CD4-positive, alpha-beta memory T cell (primary cell): Measurements from ENCODE around the gene VPS54. TPM values are rescaled to one million over a fixed set of nuclear protein-coding genes. Genes with fewer than 3 reads are reported as not detected.

Experiments
- CTCF ChIA-PET: fragments of 350-600 bp; sonication (Branson Sonifier 250); formaldehyde crosslinking; loops from one replicate; lab custom pipeline; 2021; ENCODE audit warnings: inconsistent platforms; ENCODE audit not compliant: partially characterized antibody; lab: Charles Lee
- POLR2A ChIA-PET: fragments of 350-600 bp; sonication (Branson Sonifier 250); formaldehyde crosslinking; loops from one replicate; lab custom pipeline; 2021; ENCODE audit not compliant: partially characterized antibody; lab: Charles Lee
- DNase-seq, 5 donors: peaks; one replicate each; pipeline versions ENCODE4 v3.0.0 to v3.0.0-alpha.2; 2020 to 2022; ENCODE audit warnings: mixed read lengths in 1 of 5
- H3K27ac ChIP-seq: one replicate; pipeline ENCODE4 v1.7.0; 2013; ENCODE audit warnings: low read depth, low read length
- H3K27me3 ChIP-seq: 2 replicates; pipeline ENCODE4 v1.7.0; 2013; ENCODE audit warnings: mild to moderate bottlenecking, low read length, moderate library complexity; ENCODE audit not compliant: insufficient read depth
- H3K36me3 ChIP-seq: 2 replicates; pipeline ENCODE4 v1.7.0; 2013; ENCODE audit warnings: mild to moderate bottlenecking, low read length, moderate library complexity; ENCODE audit not compliant: insufficient read depth
- H3K4me1 ChIP-seq: 2 replicates; pipeline ENCODE4 v1.7.0; 2013; ENCODE audit warnings: mild to moderate bottlenecking, low read length, moderate library complexity; ENCODE audit not compliant: insufficient read depth
- H3K4me3 ChIP-seq, 2 donors: one replicate each; pipeline ENCODE4 v1.7.0; 2013; ENCODE audit warnings: low read length in 2 of 2, mild to moderate bottlenecking in 1 of 2
- H3K9me3 ChIP-seq, 2 donors: one replicate each; pipeline ENCODE4 v1.7.0; 2013; ENCODE audit warnings: low read length in 2 of 2, control low read depth in 1 of 2; ENCODE audit not compliant: control insufficient read depth in 1 of 2
- H3K27ac Mint-ChIP-seq, 7 donors: one replicate each; pipeline ENCODE4 v1.8.0; 2020 to 2021; ENCODE audit warnings: mixed read lengths in 7 of 7, mild to moderate bottlenecking in 6 of 7, inconsistent platforms in 3 of 7, moderate library complexity in 3 of 7
- H3K27me3 Mint-ChIP-seq, 2 donors: one replicate each; pipeline ENCODE4 v1.8.0; 2020 to 2021; ENCODE audit warnings: mixed read lengths in 2 of 2
- H3K36me3 Mint-ChIP-seq, 2 donors: one replicate each; pipeline ENCODE4 v1.8.0; 2020 to 2021; ENCODE audit warnings: mixed read lengths in 2 of 2, inconsistent platforms in 1 of 2, mild to moderate bottlenecking in 1 of 2
- H3K4me1 Mint-ChIP-seq, 4 donors: one replicate each; pipeline ENCODE4 v1.8.0; 2020 to 2021; ENCODE audit warnings: mixed read lengths in 4 of 4, mild to moderate bottlenecking in 1 of 4
- H3K4me3 Mint-ChIP-seq, 8 donors: one replicate each; pipeline ENCODE4 v1.8.0; 2020 to 2021; ENCODE audit warnings: mixed read lengths in 8 of 8, mild to moderate bottlenecking in 7 of 8, moderate library complexity in 6 of 8, inconsistent platforms in 3 of 8
- H3K9me3 Mint-ChIP-seq, 8 donors: one replicate each; pipeline ENCODE4 v1.8.0; 2020 to 2021; ENCODE audit warnings: mixed read lengths in 8 of 8, mild to moderate bottlenecking in 5 of 8, inconsistent platforms in 3 of 8, moderate library complexity in 1 of 8
- intact Hi-C: fragments of 100-400 bp; cut with micrococcal nuclease; formaldehyde crosslinking; loops from one replicate; pipeline ENCODE4 v1.15.1; 2023
- polyA plus RNA-seq, 2 donors: library from polyadenylated mRNA; unstranded; fragments of 300-500 nt; fragmentation: Illumina TruSeq; gene quantifications; one replicate each; pipeline ENCODE4 v1.2.3, GENCODE V29; 2021
- total RNA-seq, 2 experiments: library from RNA; stranded (reverse); gene quantifications; one replicate each; pipeline ENCODE4 v1.2.3, GENCODE V29; 2021

The VPS54 gene
- total and polyA plus RNA-seq, 4 experiments from 2014 or later, result 4.0 to 16.4 (median 12.2) TPM

DNA sequence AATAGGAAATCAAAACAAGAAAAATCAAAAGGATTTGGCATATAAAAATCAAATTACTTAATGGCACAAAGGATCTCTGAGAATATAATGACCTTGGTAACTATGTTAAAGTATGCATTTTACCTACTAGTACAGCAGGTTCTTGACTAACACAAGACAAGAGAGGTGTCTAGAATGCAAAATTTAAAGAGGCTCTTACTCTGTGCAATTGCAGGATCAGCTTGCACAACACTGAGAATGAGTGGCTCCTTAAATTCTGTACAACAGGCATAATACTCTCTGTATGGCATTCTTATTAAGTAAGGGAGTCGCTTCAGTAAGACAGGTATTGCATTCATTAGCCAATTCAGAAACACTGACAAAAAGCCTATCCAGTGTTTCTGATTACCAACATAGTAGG, 104.9 kb downstream of the VPS54 start:
- no peak overlapping the region for H3K4me3 ChIP-seq
- no peaks in the 10 kb centered on the region for H3K27me3 ChIP-seq
- H3K36me3 ChIP-seq, result peaks cover 17% of the 10 kb centered on the region
- Mint-ChIP-seq H3K4me1 (no peaks in the 10 kb centered on the region), H3K27ac (no peak overlapping the region), H3K27me3 (no peaks in the 10 kb centered on the region), H3K4me3 (no peak overlapping the region), H3K9me3 (no peaks in the 10 kb centered on the region), H3K36me3 (peaks cover 54 to 74% of the 10 kb centered on the region in 2 donors)
- no peaks in the 10 kb centered on the region for H3K9me3 ChIP-seq
- POLR2A ChIA-PET, result no interaction called here
- no peaks in the 10 kb centered on the region for H3K4me1 ChIP-seq
- CTCF ChIA-PET, result no interaction called here
- H3K27ac ChIP-seq, result no peak overlapping the region
- intact Hi-C loops, result no loop called here
- no peak for DNase-seq

DNA sequence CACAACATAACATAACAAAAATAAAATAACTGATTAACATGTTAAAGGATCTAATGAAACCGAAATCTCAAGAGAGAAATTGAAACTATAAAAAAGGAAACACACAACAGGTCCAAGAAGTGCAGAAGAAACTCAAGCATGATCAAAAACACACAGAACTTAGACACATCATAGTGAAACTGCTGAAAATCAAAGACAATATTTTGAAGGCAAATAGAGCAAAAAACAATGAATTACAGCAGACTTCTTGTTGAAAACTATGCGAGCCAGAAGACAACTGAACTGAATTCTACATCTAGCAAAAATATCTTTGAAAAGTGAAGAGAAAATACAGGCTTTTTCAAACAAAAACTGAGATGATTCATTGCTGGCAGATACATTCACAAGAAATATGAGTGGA, 116.2 kb downstream of the VPS54 start:
- H3K9me3 Mint-ChIP-seq, result peaks cover 0 to 47% (median 25%) of the 10 kb centered on the region in 8 donors
- peak overlapping the region in 1 of 8 donors; percentile 39 for H3K4me3 Mint-ChIP-seq
- no peaks in the 10 kb centered on the region for H3K9me3 ChIP-seq

DNA sequence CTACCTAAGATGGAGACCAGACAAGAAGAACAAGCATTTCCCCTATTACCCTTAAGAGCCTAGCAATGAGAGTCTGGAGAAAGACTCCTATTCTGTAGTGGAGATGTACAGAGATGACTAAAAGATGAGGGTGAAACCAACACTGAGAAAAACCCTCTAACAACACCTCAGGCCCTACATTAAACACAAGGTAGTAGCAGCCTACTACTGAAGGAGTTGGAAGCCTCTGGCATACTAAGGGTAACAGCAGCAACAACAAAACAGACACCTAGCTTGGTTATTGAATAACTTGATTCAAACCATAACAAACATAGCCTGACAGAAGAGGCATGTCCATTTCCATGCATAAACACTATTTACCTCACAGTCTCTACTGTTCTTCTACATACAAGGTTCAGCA, 117.1 kb downstream of the VPS54 start:
- ChIA-PET POLR2A (no interaction called here), CTCF (no interaction called here)
- Mint-ChIP-seq H3K4me1 (peaks cover 0 to 7% (median 2%) of the 10 kb centered on the region in 4 donors), H3K27me3 (no peaks in the 10 kb centered on the region), H3K27ac (no peak overlapping the region), H3K36me3 (peaks cover 75 to 77% of the 10 kb centered on the region in 2 donors), H3K4me3 (no peak overlapping the region), H3K9me3 (peaks cover 0 to 47% (median 25%) of the 10 kb centered on the region in 8 donors)
- H3K4me1 ChIP-seq, result no peaks in the 10 kb centered on the region
- intact Hi-C loops, result no loop called here
- H3K27ac ChIP-seq, result no peak overlapping the region
- H3K36me3 ChIP-seq, result peaks cover 21% of the 10 kb centered on the region
- no peaks in the 10 kb centered on the region for H3K9me3 ChIP-seq
- H3K27me3 ChIP-seq, result no peaks in the 10 kb centered on the region
- H3K4me3 ChIP-seq, result no peak overlapping the region
- DNase-seq, result no peak

More for the DNA sequence above, 116.2 kb downstream of the VPS54 start:
- peaks cover 0 to 7% (median 2%) of the 10 kb centered on the region in 4 donors for H3K4me1 Mint-ChIP-seq
- CTCF ChIA-PET, result no interaction called here
- peaks cover 78 to 80% of the 10 kb centered on the region in 2 donors for H3K36me3 Mint-ChIP-seq
- H3K4me3 ChIP-seq, result no peak overlapping the region
- H3K36me3 ChIP-seq, result peaks cover 17% of the 10 kb centered on the region
- H3K27me3 ChIP-seq, result no peaks in the 10 kb centered on the region
- POLR2A ChIA-PET, result no interaction called here
- H3K27ac ChIP-seq, result no peak overlapping the region
- no peak for DNase-seq
- intact Hi-C loops, result no loop called here
- H3K27ac Mint-ChIP-seq, result no peak overlapping the region
- no peaks in the 10 kb centered on the region for H3K27me3 Mint-ChIP-seq
- no peaks in the 10 kb centered on the region for H3K4me1 ChIP-seq

DNA sequence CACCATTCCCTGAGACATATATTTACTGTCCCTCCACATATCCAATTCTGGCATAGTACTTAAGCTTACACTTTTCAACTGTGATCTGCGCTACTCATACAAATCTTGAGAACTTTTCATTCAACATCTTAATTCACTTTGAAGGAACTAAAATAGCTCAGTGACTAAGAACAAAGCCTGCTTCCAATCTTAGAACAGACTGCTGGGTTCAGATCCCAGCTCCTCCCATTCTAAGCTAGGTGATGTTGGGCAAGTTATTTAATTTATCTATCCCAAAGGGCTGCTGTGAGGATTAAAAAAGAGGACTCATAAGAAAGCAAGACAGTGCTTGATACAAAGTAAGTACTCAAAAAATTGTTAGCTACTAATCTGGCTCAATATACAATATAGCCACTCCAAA, 119.6 kb downstream of the VPS54 start:
- ChIA-PET CTCF (interaction anchor here (0.8 to 1.8 kb wide), 4 partner anchors 10 to 201 kb away, joined by 3 to 6 read pairs (median 4); no protein-coding TSS in a partner anchor), POLR2A (interaction anchor here (1.5 kb wide), 1 partner anchor 12 kb away, joined by 3 read pairs; no protein-coding TSS in a partner anchor)
- Mint-ChIP-seq H3K4me1 (peaks cover 0 to 3% (median 2%) of the 10 kb centered on the region in 4 donors), H3K36me3 (peaks cover 50 to 69% of the 10 kb centered on the region in 2 donors), H3K27ac (peak overlapping the region in 1 of 7 donors; percentile 9), H3K27me3 (no peaks in the 10 kb centered on the region), H3K9me3 (peaks cover 0 to 25% (median 15%) of the 10 kb centered on the region in 8 donors), H3K4me3 (no peak overlapping the region)
- intact Hi-C loops, result no loop called here
- H3K27me3 ChIP-seq, result no peaks in the 10 kb centered on the region
- peaks cover 23% of the 10 kb centered on the region for H3K36me3 ChIP-seq
- no peak overlapping the region for H3K27ac ChIP-seq
- H3K9me3 ChIP-seq, result no peaks in the 10 kb centered on the region
- H3K4me3 ChIP-seq, result no peak overlapping the region
- H3K4me1 ChIP-seq, result no peaks in the 10 kb centered on the region
- no peak for DNase-seq

DNA sequence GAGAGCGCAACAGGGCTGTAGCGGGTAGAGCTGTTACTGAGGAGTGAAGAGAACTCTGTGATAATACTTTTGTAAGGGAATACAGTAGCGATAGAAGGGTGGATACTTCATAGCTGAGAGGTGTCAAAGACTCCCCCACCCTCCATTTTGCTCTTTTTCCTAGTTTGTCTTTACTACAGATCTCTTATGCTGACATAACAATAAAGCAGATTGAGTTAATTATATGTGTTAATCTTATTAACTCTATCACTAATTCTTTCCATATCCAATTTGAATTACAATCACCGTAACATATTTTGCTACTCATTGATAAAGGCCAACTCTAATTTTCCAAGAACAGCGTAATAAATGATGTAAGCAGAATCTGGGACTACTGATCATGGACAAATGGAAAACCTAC, 120.4 kb downstream of the VPS54 start:
- Mint-ChIP-seq H3K9me3 (peaks cover 0 to 23% (median 13%) of the 10 kb centered on the region in 8 donors), H3K36me3 (peaks cover 47 to 70% of the 10 kb centered on the region in 2 donors), H3K27me3 (no peaks in the 10 kb centered on the region), H3K27ac (peak overlapping the region in 2 of 7 donors; percentile 16 to 64), H3K4me3 (no peak overlapping the region), H3K4me1 (peaks cover 0 to 1% (median under 1%) of the 10 kb centered on the region in 4 donors)
- H3K4me3 ChIP-seq, result no peak overlapping the region
- H3K27me3 ChIP-seq, result no peaks in the 10 kb centered on the region
- no peaks in the 10 kb centered on the region for H3K9me3 ChIP-seq
- no peak overlapping the region for H3K27ac ChIP-seq
- ChIA-PET POLR2A (no interaction called here), CTCF (interaction anchor here (0.8 to 1.1 kb wide), 3 partner anchors 10 to 16 kb away, joined by 3 read pairs; no protein-coding TSS in a partner anchor)
- H3K36me3 ChIP-seq, result peaks cover 23% of the 10 kb centered on the region
- intact Hi-C loops, result no loop called here
- no peak for DNase-seq
- no peaks in the 10 kb centered on the region for H3K4me1 ChIP-seq

DNA sequence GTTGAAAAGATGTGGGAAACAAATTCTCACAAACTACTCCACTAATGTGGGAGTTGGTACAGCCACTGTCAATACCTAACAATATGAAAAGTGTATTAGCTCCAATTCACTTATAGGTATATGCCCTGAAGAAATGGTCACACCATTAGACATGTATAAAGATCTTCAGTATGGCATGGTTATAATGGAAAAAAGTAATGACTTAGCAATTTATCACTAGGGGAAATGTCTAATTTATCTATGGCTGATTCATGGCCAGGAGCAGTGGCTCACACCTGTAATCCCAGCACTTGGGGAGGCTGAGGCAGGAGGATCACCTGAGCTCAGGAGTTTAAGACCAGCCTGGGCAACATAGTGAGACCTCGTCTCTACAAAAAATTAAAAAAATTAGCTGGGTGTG, 125.1 kb downstream of the VPS54 start:
- intact Hi-C loops, result no loop called here
- POLR2A ChIA-PET, result no interaction called here

DNA sequence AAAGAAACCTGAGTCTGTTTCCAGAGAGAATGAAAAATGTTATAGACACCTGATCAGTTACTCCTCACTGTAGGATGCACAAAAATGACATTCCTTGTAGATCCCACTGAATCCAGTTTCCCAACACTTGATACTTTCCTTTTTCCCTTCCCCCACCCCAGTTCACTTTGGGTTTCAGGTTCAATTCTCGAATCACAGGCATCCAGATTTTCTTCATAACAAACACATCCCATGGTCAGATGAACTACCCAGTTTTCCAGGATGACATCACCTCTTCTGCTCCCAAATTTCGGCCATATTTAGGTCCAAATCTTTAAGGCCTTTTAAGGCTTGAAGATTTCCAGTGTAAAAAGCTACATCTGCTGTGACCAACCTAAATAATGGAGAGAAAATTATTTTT, 126.1 kb downstream of the VPS54 start:
- Histone ChIP-seq H3K4me1 (no peaks in the 10 kb centered on the region), H3K27ac (no peak overlapping the region), H3K9me3 (no peaks in the 10 kb centered on the region), H3K36me3 (peaks cover 30% of the 10 kb centered on the region), H3K4me3 (no peak overlapping the region), H3K27me3 (no peaks in the 10 kb centered on the region)
- DNase-seq, result no peak
- Mint-ChIP-seq H3K36me3 (peaks cover 29 to 70% of the 10 kb centered on the region in 2 donors), H3K4me1 (peaks cover 0 to 9% (median 1%) of the 10 kb centered on the region in 4 donors), H3K27ac (peak overlapping the region in 3 of 7 donors; percentile 8 to 60 (median 15)), H3K4me3 (no peak overlapping the region), H3K9me3 (peaks cover 0 to 2% (median 0%) of the 10 kb centered on the region in 8 donors), H3K27me3 (no peaks in the 10 kb centered on the region)
- intact Hi-C loops, result no loop called here
- ChIA-PET CTCF (interaction anchor here (2.3 kb wide), 1 partner anchor 194 kb away, joined by 9 read pairs; no protein-coding TSS in a partner anchor), POLR2A (no interaction called here)

More for the DNA sequence above, 125.1 kb downstream of the VPS54 start:
- Histone ChIP-seq H3K4me3 (no peak overlapping the region), H3K9me3 (no peaks in the 10 kb centered on the region), H3K36me3 (peaks cover 38% of the 10 kb centered on the region), H3K27me3 (no peaks in the 10 kb centered on the region), H3K27ac (no peak overlapping the region), H3K4me1 (no peaks in the 10 kb centered on the region)
- no peak for DNase-seq
- Mint-ChIP-seq H3K27ac (peak overlapping the region in 5 of 7 donors; percentile 34 to 74 (median 48)), H3K36me3 (peaks cover 30 to 72% of the 10 kb centered on the region in 2 donors), H3K9me3 (no peaks in the 10 kb centered on the region), H3K4me3 (no peak overlapping the region), H3K4me1 (peaks cover 0 to 5% (median 0%) of the 10 kb centered on the region in 4 donors), H3K27me3 (no peaks in the 10 kb centered on the region)
- CTCF ChIA-PET, result no interaction called here
